ENCODE data around the gene STK26.
"Not testable (repeated sequence)": the region's sequence is repeated elsewhere in the genome, so short reads cannot be mapped to it uniquely, and the experiment has no call there.

STK26 gene

DNA sequence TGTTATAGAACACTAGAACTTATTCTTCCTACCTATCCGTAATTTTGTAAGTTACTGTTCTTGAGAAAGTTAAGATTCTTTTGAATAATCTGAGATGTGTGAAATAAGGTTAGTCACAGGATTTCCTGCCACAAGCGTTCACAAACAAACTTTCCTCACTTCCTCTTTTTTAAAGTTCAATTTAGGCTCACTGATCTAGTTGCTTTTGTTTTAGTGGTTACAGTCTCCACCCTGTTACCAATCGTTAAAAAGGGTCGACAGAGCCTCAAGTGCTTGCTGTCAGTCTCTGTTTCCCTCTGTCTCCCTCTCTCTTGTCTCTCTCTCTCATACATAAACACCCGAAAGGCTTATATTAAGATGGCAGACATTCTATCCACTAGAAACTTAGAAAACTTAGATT, 35.9 kb upstream of the STK26 start:
- H3K4me3 ChIP-seq (ENCODE audit: low read depth, low read length), result peak overlapping the region; percentile 26
- no peak for TF ChIP-seq MYC (IDR thresholded peaks at IDR 0.05; ENCODE audit: low read depth, low read length)
- TF ChIP-seq, protein P1, sequence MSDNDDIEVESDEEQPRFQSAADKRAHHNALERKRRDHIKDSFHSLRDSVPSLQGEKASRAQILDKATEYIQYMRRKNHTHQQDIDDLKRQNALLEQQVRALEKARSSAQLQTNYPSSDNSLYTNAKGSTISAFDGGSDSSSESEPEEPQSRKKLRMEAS (IDR thresholded peaks at IDR 0.05; ENCODE audit: low read depth, low read length), result no peak
- TF ChIP-seq POLR2A (IDR thresholded peaks at IDR 0.05; ENCODE audit: extremely low read depth, insufficient read length), result no peak
- TF ChIP-seq, protein P2, sequence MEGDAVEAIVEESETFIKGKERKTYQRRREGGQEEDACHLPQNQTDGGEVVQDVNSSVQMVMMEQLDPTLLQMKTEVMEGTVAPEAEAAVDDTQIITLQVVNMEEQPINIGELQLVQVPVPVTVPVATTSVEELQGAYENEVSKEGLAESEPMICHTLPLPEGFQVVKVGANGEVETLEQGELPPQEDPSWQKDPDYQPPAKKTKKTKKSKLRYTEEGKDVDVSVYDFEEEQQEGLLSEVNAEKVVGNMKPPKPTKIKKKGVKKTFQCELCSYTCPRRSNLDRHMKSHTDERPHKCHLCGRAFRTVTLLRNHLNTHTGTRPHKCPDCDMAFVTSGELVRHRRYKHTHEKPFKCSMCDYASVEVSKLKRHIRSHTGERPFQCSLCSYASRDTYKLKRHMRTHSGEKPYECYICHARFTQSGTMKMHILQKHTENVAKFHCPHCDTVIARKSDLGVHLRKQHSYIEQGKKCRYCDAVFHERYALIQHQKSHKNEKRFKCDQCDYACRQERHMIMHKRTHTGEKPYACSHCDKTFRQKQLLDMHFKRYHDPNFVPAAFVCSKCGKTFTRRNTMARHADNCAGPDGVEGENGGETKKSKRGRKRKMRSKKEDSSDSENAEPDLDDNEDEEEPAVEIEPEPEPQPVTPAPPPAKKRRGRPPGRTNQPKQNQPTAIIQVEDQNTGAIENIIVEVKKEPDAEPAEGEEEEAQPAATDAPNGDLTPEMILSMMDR (IDR thresholded peaks at IDR 0.05; ENCODE audit: low read depth, low read length), result no peak
- DNase-seq (ENCODE audit: low read depth), result peak; percentile 90

DNA sequence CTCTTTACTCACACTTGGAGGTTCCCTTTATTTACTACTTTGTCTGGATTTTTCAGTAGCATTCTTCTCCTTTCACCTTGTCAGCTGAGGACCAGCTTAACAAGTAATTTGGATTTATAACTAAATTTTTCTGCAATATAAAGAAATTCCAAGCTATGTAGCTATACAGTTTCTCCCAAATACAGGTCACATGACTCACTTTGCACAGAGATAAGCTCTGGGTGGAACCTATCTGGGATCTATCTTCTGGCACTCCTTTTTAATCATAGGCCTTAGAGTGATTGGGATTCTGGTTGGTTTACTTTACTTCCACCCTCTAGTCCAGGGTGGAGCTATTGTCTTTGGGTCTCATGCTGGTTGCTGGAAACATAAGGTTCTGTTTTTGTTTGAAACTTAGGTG, 34.9 kb upstream of the STK26 start:
- no peak overlapping the region for H3K4me3 ChIP-seq (ENCODE audit: low read depth, low read length)
- no peak for TF ChIP-seq POLR2A (IDR thresholded peaks at IDR 0.05; ENCODE audit: extremely low read depth, insufficient read length)
- no peak for TF ChIP-seq MYC (IDR thresholded peaks at IDR 0.05; ENCODE audit: low read depth, low read length)
- TF ChIP-seq, protein P1 (IDR thresholded peaks at IDR 0.05; ENCODE audit: low read depth, low read length), result no peak
- TF ChIP-seq, protein P2 (IDR thresholded peaks at IDR 0.05; ENCODE audit: low read depth, low read length), result no peak
- peak; percentile 14 for DNase-seq (ENCODE audit: low read depth)

DNA sequence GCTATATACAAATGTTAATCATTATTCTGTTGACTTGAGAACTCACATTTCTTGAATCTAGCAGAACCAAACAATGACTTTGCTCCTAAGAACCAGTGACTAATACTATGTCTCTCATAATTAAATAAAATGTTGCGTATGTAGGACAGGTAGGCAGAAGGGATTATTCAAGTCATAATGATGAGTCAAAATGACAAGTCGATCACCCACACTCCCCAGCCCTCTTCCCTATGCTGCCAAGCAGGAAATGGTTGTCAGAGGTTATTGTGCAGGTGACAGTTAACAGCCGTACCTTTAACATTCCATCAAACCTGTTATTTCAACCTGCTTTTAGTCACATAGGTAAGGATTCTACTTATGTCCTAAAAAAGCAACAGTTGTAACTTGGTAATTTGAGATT, 22.0 kb upstream of the STK26 start:
- no peak for TF ChIP-seq POLR2A (IDR thresholded peaks at IDR 0.05; ENCODE audit: extremely low read depth, insufficient read length)
- TF ChIP-seq MYC (IDR thresholded peaks at IDR 0.05; ENCODE audit: low read depth, low read length), result no peak
- TF ChIP-seq, protein P2 (IDR thresholded peaks at IDR 0.05; ENCODE audit: low read depth, low read length), result no peak
- TF ChIP-seq, protein P1 (IDR thresholded peaks at IDR 0.05; ENCODE audit: low read depth, low read length), result no peak
- DNase-seq (ENCODE audit: low read depth), result no peak
- H3K4me3 ChIP-seq (ENCODE audit: low read depth, low read length), result no peak overlapping the region

DNA sequence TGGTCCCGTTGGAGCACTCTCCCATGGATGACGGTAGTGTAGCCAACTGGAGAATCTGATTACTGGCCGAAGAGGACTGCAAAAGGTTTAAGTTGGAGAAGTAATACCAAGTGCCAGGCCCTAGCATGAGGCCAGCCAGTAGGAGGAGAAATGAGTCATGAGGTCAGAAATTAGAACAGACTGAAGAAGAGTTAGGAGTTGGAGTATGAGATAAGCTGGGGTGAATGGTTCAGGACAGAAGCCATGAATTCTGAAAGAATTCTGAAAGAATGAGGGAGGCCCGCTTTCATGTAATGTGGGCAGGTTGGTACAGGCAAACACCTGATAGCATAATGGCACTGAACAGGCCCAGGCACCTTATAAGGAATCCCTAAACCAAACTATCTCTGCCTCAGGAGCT, 18.4 kb upstream of the STK26 start:
- TF ChIP-seq, protein P1 (IDR thresholded peaks at IDR 0.05; ENCODE audit: low read depth, low read length), result 0 out of 2 replicates have a peak, but pooled peaks have one; percentile 38
- TF ChIP-seq, protein P2 (IDR thresholded peaks at IDR 0.05; ENCODE audit: low read depth, low read length), result no peak
- TF ChIP-seq POLR2A (IDR thresholded peaks at IDR 0.05; ENCODE audit: extremely low read depth, insufficient read length) (no peak), MYC (IDR thresholded peaks at IDR 0.05; ENCODE audit: low read depth, low read length) (no peak)
- no peak overlapping the region for H3K4me3 ChIP-seq (ENCODE audit: low read depth, low read length)
- DNase-seq (ENCODE audit: low read depth), result peak; percentile 39

DNA sequence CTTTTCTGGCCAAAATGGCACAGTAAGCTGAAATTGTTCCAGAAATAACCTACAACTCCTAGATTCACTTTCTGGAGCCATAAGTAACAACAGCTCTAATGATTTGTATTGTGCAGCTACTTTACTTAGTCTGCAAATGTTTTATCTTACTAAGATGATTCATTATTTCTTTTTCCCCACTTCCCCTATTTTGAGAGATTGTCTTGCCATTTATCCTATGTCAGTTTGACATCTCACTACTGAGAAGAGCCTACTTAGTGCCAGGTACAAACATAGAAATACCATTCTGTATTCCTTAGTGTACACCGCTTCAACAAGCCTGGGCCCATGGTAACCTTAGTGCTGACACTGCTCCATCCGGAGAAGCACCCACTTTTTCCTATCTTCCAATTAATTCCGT, 13.8 kb upstream of the STK26 start:
- TF ChIP-seq POLR2A (IDR thresholded peaks at IDR 0.05; ENCODE audit: extremely low read depth, insufficient read length) (no peak), MYC (IDR thresholded peaks at IDR 0.05; ENCODE audit: low read depth, low read length) (no peak)
- TF ChIP-seq, protein P2 (IDR thresholded peaks at IDR 0.05; ENCODE audit: low read depth, low read length), result no peak
- TF ChIP-seq, protein P1 (IDR thresholded peaks at IDR 0.05; ENCODE audit: low read depth, low read length), result no peak
- no peak overlapping the region for H3K4me3 ChIP-seq (ENCODE audit: low read depth, low read length)
- peak; percentile 21 for DNase-seq (ENCODE audit: low read depth)

DNA sequence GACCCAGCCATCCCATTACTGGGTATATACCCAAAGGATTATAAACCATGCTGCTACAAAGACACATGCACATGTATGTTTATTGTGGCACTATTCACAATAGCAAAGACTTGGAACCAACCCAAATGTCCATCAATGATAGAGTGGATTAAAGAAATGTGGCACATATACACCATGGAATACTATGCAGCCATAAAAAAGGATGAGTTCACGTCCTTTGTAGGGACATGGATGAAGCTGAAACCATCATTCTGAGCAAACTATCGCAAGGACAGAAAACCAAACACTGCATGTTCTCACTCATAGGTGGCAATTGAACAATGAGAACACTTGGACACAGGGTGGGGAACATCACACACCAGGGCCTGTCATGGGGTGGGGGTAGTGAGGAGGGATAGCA, 12.9 kb upstream of the STK26 start:
- not testable (repeated sequence) for H3K4me3 ChIP-seq (ENCODE audit: low read depth, low read length); DNase-seq (ENCODE audit: low read depth)
